ENCODE measurements around the gene TNN. TPM values are rescaled to one million over a fixed set of nuclear protein-coding genes. Genes with fewer than 3 reads are reported as not detected.

Gene TNN
- total RNA-seq, 1 experiment from 2014 or later = 0.11 TPM

- Histone ChIP-seq H3K9ac (ENCODE audit: extremely low read depth, insufficient read length, low read length) (no peak overlapping the region), H4K91ac (ENCODE audit: insufficient read length, low read depth, low read length) (no peak overlapping the region), H3K4me1 (ENCODE audit: insufficient read depth, low read length) (peaks cover 15% of the 10 kb centered on the region; the same call in 1 of the 2 replicates), H4K5ac (ENCODE audit: insufficient read length, low read depth, low read length) (no peak overlapping the region), H3T11ph (ENCODE audit: low read length) (no peak overlapping the region), H3K27me3 (ENCODE audit: insufficient read depth, low read length) (0 out of 2 replicates have a peak, but pooled peaks cover 2% of the 10 kb centered on the region), H2BK5ac (ENCODE audit: insufficient read length, low read length) (no peak overlapping the region), H3K4ac (ENCODE audit: low read depth, low read length) (no peak overlapping the region), H2AFZ (ENCODE audit: low read length) (no peak overlapping the region), H3K14ac (ENCODE audit: insufficient read depth, low read length) (no peak overlapping the region), H3K4me2 (ENCODE audit: insufficient read depth, insufficient read length, low read length) (no peak overlapping the region), H3K9me3 (ENCODE audit: control insufficient read depth, low read depth, low read length) (no peaks in the 10 kb centered on the region), H2BK20ac (ENCODE audit: low read depth, low read length, poor library complexity, severe bottlenecking) (no peak overlapping the region), H4K20me1 (ENCODE audit: control insufficient read depth, insufficient read depth, insufficient read length) (no peaks in the 10 kb centered on the region), H3K27ac (ENCODE audit: insufficient read length, low read depth, low read length) (no peak overlapping the region), H2BK12ac (ENCODE audit: insufficient read length, low read depth, low read length) (no peak overlapping the region), H3K18ac (ENCODE audit: insufficient read length, low read depth, low read length) (no peak overlapping the region), H4K8ac (replicated peaks; ENCODE audit: insufficient read length, low read depth, low read length) (no peak overlapping the region), H2AK5ac (ENCODE audit: insufficient read length, low read length) (no peak overlapping the region), H3K79me1 (ENCODE audit: insufficient read depth, low read depth, low read length, poor library complexity, severe bottlenecking) (no peaks in the 10 kb centered on the region), H2BK120ac (ENCODE audit: low read depth, low read length, poor library complexity, severe bottlenecking) (no peak overlapping the region), H3K79me2 (ENCODE audit: insufficient read depth, low read length) (no peaks in the 10 kb centered on the region), H3K56ac (ENCODE audit: insufficient read length, low read depth, low read length) (no peak overlapping the region), H2BK15ac (ENCODE audit: low read depth, low read length) (no peak overlapping the region), H3K23ac (ENCODE audit: insufficient read length, low read depth, low read length) (no peak overlapping the region), H3K23me2 (ENCODE audit: insufficient read length, low read depth, low read length, poor library complexity, severe bottlenecking) (no peaks in the 10 kb centered on the region)
- Mint-ChIP-seq H3K4me1 (peaks cover 32 to 33% of the 10 kb centered on the region in 2 experiments), H3K36me3 (ENCODE audit: insufficient read depth in 1 of 3, low read depth in 3 of 3) (peaks cover 0 to 3% (median 0%) of the 10 kb centered on the region in 3 experiments; a peak in 2 of 7 replicates), H3K9me3 (peaks cover 0 to 2% of the 10 kb centered on the region in 2 experiments; a peak in 2 of 5 replicates), H3K4me3 (no peak overlapping the region), H3K27ac (no peak overlapping the region), H3K27me3 (ENCODE audit: low read depth) (peaks cover 3% of the 10 kb centered on the region)
- TF ChIP-seq, protein P1, sequence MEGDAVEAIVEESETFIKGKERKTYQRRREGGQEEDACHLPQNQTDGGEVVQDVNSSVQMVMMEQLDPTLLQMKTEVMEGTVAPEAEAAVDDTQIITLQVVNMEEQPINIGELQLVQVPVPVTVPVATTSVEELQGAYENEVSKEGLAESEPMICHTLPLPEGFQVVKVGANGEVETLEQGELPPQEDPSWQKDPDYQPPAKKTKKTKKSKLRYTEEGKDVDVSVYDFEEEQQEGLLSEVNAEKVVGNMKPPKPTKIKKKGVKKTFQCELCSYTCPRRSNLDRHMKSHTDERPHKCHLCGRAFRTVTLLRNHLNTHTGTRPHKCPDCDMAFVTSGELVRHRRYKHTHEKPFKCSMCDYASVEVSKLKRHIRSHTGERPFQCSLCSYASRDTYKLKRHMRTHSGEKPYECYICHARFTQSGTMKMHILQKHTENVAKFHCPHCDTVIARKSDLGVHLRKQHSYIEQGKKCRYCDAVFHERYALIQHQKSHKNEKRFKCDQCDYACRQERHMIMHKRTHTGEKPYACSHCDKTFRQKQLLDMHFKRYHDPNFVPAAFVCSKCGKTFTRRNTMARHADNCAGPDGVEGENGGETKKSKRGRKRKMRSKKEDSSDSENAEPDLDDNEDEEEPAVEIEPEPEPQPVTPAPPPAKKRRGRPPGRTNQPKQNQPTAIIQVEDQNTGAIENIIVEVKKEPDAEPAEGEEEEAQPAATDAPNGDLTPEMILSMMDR (conservative IDR thresholded peaks at IDR 0.05) = no peak
- no CpG with 5 or more reads among the region's 1 CpG for WGBS (ENCODE audit: extremely low coverage, insufficient read length, low lambda C conversion rate)
- DNase-seq = no peak
These were observed 66.9 kb downstream of the TNN start for GRCh38 chr1:175134500-175134899.
